Loucy (cell line): Measurements from ENCODE around the gene DNAL4.

ENCODE experiments used
- H2AFZ ChIP-seq: fragments of 200-600 bp; sonication (generic); 2 replicates; pipeline ENCODE4 v1.6.0; 2016; ENCODE audit warnings: antibody characterized with exemption, mild to moderate bottlenecking, low read length, moderate library complexity
- H3F3A ChIP-seq: fragments of 200-600 bp; 2 replicates; pipeline ENCODE4 v1.6.0; 2016; ENCODE audit warnings: antibody characterized with exemption, low read depth, mild to moderate bottlenecking
- H3K27me3 ChIP-seq: fragments of 200-600 bp; sonication (generic); 2 replicates; pipeline ENCODE4 v1.6.1; 2014; ENCODE audit warnings: low read length, mild to moderate bottlenecking; ENCODE audit not compliant: insufficient read depth, poor library complexity, severe bottlenecking
- H3K36me3 ChIP-seq: fragments of 200-600 bp; sonication (generic); 2 replicates; pipeline ENCODE4 v1.6.1; 2016; ENCODE audit warnings: low read length; ENCODE audit not compliant: insufficient read depth
- H3K4me1 ChIP-seq: fragments of 200-600 bp; sonication (generic); 2 replicates; pipeline ENCODE4 v1.5.1; 2014; ENCODE audit warnings: low read length, mild to moderate bottlenecking; ENCODE audit not compliant: insufficient read depth, poor library complexity, severe bottlenecking
- H3K4me2 ChIP-seq: fragments of 200-600 bp; sonication (generic); 2 replicates; pipeline ENCODE4 v1.6.0; 2014; ENCODE audit warnings: antibody characterized with exemption, low read length, low read depth, mild to moderate bottlenecking; ENCODE audit not compliant: poor library complexity, severe bottlenecking
- H3K4me3 ChIP-seq: fragments of 200-600 bp; sonication (generic); 2 replicates; pipeline ENCODE4 v1.5.1; 2014; ENCODE audit warnings: low read length, mild to moderate bottlenecking, mixed read lengths; ENCODE audit not compliant: poor library complexity, severe bottlenecking
- H3K79me2 ChIP-seq: fragments of 200-600 bp; sonication (generic); 2 replicates; pipeline ENCODE4 v1.6.1; 2014; ENCODE audit warnings: low read length; ENCODE audit not compliant: insufficient read depth
- H3K9ac ChIP-seq: fragments of 200-600 bp; sonication (generic); 2 replicates; pipeline ENCODE4 v1.6.0; 2014; ENCODE audit warnings: mild to moderate bottlenecking, low read depth, low read length, moderate library complexity; ENCODE audit not compliant: poor library complexity, severe bottlenecking
- H3K9me2 ChIP-seq: fragments of 200-600 bp; sonication (generic); replicated peaks from 2 replicates; pipeline ENCODE4 v1.6.1; 2016; ENCODE audit warnings: low read depth, low read length, mixed read lengths
- H3K9me3 ChIP-seq: fragments of 200-600 bp; sonication (generic); 2 replicates; pipeline ENCODE4 v1.6.1; 2014; ENCODE audit warnings: mild to moderate bottlenecking, antibody characterized with exemption, low read length, low read depth; ENCODE audit not compliant: insufficient read depth
- H4K20me1 ChIP-seq: fragments of 200-600 bp; sonication (generic); 2 replicates; pipeline ENCODE4 v1.6.0; 2014; ENCODE audit warnings: antibody characterized with exemption, low read length, mild to moderate bottlenecking; ENCODE audit not compliant: insufficient read depth, poor library complexity, severe bottlenecking
- EZH2phosphoT487 ChIP-seq: fragments of 200-600 bp; IDR thresholded peaks from 2 replicates; pipeline ENCODE4 v1.6.1; 2018; ENCODE audit warnings: antibody characterized with exemption, mild to moderate bottlenecking, moderate library complexity, borderline replicate concordance
- TF ChIP-seq, protein P1 (sequence below): fragments of 200-600 bp; sonication (generic); conservative IDR thresholded peaks from 2 replicates; pipeline ENCODE4 v1.5.1; 2014; ENCODE audit warnings: mild to moderate bottlenecking, antibody characterized with exemption, low read length

Gene DNAL4

DNA sequence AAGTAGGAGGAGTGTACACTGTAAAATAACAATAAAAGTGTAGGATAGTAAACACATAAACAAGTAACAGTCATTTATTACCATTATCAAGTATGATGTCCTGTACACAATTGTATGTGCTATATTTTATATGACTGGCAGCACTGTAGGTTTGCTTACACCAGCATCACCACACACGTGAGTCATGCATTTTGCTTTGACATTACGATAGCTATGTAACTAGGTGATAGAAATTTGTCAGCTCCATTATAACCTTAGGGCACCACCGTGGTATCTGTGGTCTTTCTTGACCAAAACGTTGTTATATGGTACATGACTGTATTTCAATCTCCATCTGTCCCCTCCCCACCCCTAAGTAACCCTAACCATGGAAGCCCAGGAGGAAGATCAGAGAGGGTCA, 1.1 kb downstream of the DNAL4 start:
- H3K36me3 ChIP-seq, result no peaks in the 10 kb centered on the region
- H2AFZ ChIP-seq, result no peak overlapping the region
- H3K9me3 ChIP-seq, result no peaks in the 10 kb centered on the region
- H3K79me2 ChIP-seq, result no peaks in the 10 kb centered on the region
- H3K27me3 ChIP-seq, result no peaks in the 10 kb centered on the region
- H3K4me2 ChIP-seq, result peak overlapping the region; percentile 81
- no peaks in the 10 kb centered on the region for H4K20me1 ChIP-seq
- H3K4me3 ChIP-seq, result peak overlapping the region; percentile 81
- H3K9me2 ChIP-seq, result no peaks in the 10 kb centered on the region
- peak overlapping the region; percentile 71 for H3K9ac ChIP-seq
- no peaks in the 10 kb centered on the region for H3F3A ChIP-seq
- H3K4me1 ChIP-seq, result peaks cover 12% of the 10 kb centered on the region
- no peak for TF ChIP-seq EZH2phosphoT487
- TF ChIP-seq, protein P1, sequence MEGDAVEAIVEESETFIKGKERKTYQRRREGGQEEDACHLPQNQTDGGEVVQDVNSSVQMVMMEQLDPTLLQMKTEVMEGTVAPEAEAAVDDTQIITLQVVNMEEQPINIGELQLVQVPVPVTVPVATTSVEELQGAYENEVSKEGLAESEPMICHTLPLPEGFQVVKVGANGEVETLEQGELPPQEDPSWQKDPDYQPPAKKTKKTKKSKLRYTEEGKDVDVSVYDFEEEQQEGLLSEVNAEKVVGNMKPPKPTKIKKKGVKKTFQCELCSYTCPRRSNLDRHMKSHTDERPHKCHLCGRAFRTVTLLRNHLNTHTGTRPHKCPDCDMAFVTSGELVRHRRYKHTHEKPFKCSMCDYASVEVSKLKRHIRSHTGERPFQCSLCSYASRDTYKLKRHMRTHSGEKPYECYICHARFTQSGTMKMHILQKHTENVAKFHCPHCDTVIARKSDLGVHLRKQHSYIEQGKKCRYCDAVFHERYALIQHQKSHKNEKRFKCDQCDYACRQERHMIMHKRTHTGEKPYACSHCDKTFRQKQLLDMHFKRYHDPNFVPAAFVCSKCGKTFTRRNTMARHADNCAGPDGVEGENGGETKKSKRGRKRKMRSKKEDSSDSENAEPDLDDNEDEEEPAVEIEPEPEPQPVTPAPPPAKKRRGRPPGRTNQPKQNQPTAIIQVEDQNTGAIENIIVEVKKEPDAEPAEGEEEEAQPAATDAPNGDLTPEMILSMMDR, result no peak

DNA sequence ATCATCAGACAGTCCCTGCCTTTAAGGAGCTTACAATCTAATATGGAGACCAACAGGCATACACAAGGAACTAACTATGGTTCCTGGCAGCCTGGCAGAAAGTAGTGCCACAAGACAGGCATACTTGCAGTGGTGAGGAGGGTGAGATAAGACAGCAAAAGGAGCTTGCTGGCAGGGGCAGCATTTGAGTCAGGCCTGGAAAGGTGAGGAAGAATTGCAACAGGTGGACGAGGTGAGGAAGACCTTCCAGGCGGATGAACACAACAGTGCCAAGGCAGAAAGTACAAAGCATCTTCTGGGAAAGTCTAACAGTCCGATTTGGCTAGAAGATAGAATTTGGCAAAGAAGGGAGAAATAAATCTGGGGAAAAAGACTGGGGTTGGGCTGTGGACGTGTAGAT, 4.3 kb downstream of the DNAL4 start:
- Histone ChIP-seq H3K4me3 (no peak overlapping the region), H3K9ac (no peak overlapping the region), H4K20me1 (no peaks in the 10 kb centered on the region), H2AFZ (no peak overlapping the region), H3K79me2 (no peaks in the 10 kb centered on the region), H3F3A (no peaks in the 10 kb centered on the region), H3K4me1 (peaks cover 11% of the 10 kb centered on the region), H3K9me2 (no peaks in the 10 kb centered on the region), H3K9me3 (no peaks in the 10 kb centered on the region), H3K36me3 (no peaks in the 10 kb centered on the region), H3K27me3 (no peaks in the 10 kb centered on the region), H3K4me2 (no peak overlapping the region)
- TF ChIP-seq, protein P1, result no peak
- no peak for TF ChIP-seq EZH2phosphoT487

DNA sequence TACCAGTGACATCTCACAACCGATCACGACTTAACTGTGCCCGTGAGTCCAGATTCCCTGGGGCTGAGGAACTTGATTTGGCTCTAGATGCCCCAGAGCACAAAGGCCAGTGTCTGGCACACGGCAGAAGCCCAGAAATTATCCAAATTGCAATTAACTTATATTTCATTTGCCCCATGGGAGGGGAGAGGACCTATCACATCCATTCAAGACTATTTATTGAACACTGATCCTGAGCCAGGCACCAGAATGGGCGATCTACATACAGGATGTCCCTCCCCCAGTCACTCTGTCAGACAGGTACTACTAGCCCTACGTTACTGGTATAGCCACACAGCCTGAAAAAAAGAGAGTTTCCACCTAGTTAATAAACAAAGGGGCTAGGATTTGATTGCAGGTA, 5.1 kb downstream of the DNAL4 start:
- Histone ChIP-seq H3K36me3 (no peaks in the 10 kb centered on the region), H3K79me2 (no peaks in the 10 kb centered on the region), H3K9me3 (no peaks in the 10 kb centered on the region), H3K4me1 (peaks cover 6% of the 10 kb centered on the region), H3K9ac (no peak overlapping the region), H4K20me1 (no peaks in the 10 kb centered on the region), H2AFZ (no peak overlapping the region), H3K27me3 (no peaks in the 10 kb centered on the region), H3F3A (no peaks in the 10 kb centered on the region), H3K4me2 (no peak overlapping the region), H3K9me2 (no peaks in the 10 kb centered on the region), H3K4me3 (no peak overlapping the region)
- TF ChIP-seq, protein P1, result no peak
- TF ChIP-seq EZH2phosphoT487, result no peak
